IMR-90 (cell line): ENCODE measurements around the gene ADPRM. TPM values are rescaled to one million over a fixed set of nuclear protein-coding genes. Genes with fewer than 3 reads are reported as not detected.
"Not testable (repeated sequence)": the region's sequence is repeated elsewhere in the genome, so short reads cannot be mapped to it uniquely, and the experiment has no call there.

ENCODE experiments used
- ATAC-seq: fragments of 200-7000 bp; cut with Tn5 transposase; 2 replicates; pipeline ENCODE4 v1.9.1; 2020; ENCODE audit warnings: low read depth, mild to moderate bottlenecking, moderate library complexity
- BruUV-seq: library from RNA; stranded (reverse); fragments of 400-500 nt; replicated peaks from 2 replicates; lab custom pipeline; 2021; lab: Mats Ljungman, UMichigan
- CTCF ChIA-PET: fragments of 300-600 bp; formaldehyde crosslinking; extraction: SDS; loops from one replicate; lab custom pipeline; 2021; ENCODE audit warnings: antibody characterized with exemption; lab: Yijun Ruan, JAX
- POLR2A ChIA-PET: fragments of 300-600 bp; sonication (Branson Sonifier 250); formaldehyde crosslinking; loops from one replicate; lab custom pipeline; 2022; ENCODE audit warnings: antibody characterized with exemption; ENCODE audit not compliant: unreplicated experiment; lab: Charles Lee
- DNase-seq: peaks from one replicate; pipeline ENCODE4 v3.0.0; 2013
- H2AFZ ChIP-seq: replicated peaks from 2 replicates; pipeline ENCODE3; 2013; ENCODE audit warnings: low read length, mild to moderate bottlenecking; ENCODE audit not compliant: poor library complexity
- H2AK5ac ChIP-seq: 2 replicates; pipeline ENCODE4 v1.6.1; 2013; ENCODE audit warnings: low read depth, low read length, inconsistent platforms
- H2AK9ac ChIP-seq: replicated peaks from 2 replicates; pipeline ENCODE3; 2013; ENCODE audit warnings: mild to moderate bottlenecking, low read depth, low read length, moderate library complexity; ENCODE audit not compliant: poor library complexity
- H2BK120ac ChIP-seq: 2 replicates; pipeline ENCODE4 v1.6.1; 2013; ENCODE audit warnings: low read depth, low read length, inconsistent platforms
- H2BK15ac ChIP-seq: 3 replicates; pipeline ENCODE4 v1.6.1; 2013; ENCODE audit warnings: low read depth, low read length, inconsistent platforms
- H2BK20ac ChIP-seq: 2 replicates; pipeline ENCODE4 v1.6.1; 2013; ENCODE audit warnings: low read depth, mild to moderate bottlenecking, inconsistent platforms, low read length, moderate library complexity
- H2BK5ac ChIP-seq: 2 replicates; pipeline ENCODE4 v1.6.1; 2013; ENCODE audit warnings: mild to moderate bottlenecking, low read depth, low read length, inconsistent platforms; ENCODE audit not compliant: poor library complexity, severe bottlenecking
- H3K14ac ChIP-seq: replicated peaks from 2 replicates; pipeline ENCODE4 v1.6.1; 2013; ENCODE audit warnings: low read depth, low read length, inconsistent platforms
- H3K18ac ChIP-seq: 2 replicates; pipeline ENCODE4 v1.6.1; 2013; ENCODE audit warnings: low read depth, low read length, control low read depth
- H3K23ac ChIP-seq: 2 replicates; pipeline ENCODE4 v1.6.1; 2013; ENCODE audit warnings: low read depth, low read length, inconsistent platforms
- H3K27ac ChIP-seq: 2 replicates; pipeline ENCODE4 v1.5.1; 2013; ENCODE audit warnings: mild to moderate bottlenecking, control low read depth, low read length; ENCODE audit not compliant: insufficient read depth
- H3K27me3 ChIP-seq: 2 replicates; pipeline ENCODE4 v1.6.1; 2013; ENCODE audit warnings: low read length; ENCODE audit not compliant: control insufficient read depth, insufficient read depth
- H3K36me3 ChIP-seq: 2 replicates; pipeline ENCODE4 v1.6.1; 2013; ENCODE audit warnings: low read length, mixed read lengths; ENCODE audit not compliant: control insufficient read depth, insufficient read depth
- H3K4ac ChIP-seq: 2 replicates; pipeline ENCODE4 v1.6.1; 2013; ENCODE audit warnings: low read depth, low read length, inconsistent platforms
- H3K4me1 ChIP-seq: 2 replicates; pipeline ENCODE4 v1.6.1; 2013; ENCODE audit warnings: low read length, mixed read lengths; ENCODE audit not compliant: control insufficient read depth, insufficient read depth
- H3K4me2 ChIP-seq: 2 replicates; pipeline ENCODE4 v1.6.1; 2013; ENCODE audit warnings: low read depth, mild to moderate bottlenecking, control low read depth, low read length, moderate library complexity
- H3K4me3 ChIP-seq: 2 replicates; pipeline ENCODE4 v1.5.1; 2013; ENCODE audit warnings: low read depth, mild to moderate bottlenecking, control low read depth, low read length, moderate library complexity; ENCODE audit not compliant: insufficient read depth
- H3K56ac ChIP-seq: 2 replicates; pipeline ENCODE4 v1.6.1; 2013; ENCODE audit warnings: low read length, inconsistent platforms; ENCODE audit not compliant: insufficient read depth; ENCODE audit errors: extremely low read depth
- H3K79me1 ChIP-seq, 2 experiments: 2 replicates each; pipeline ENCODE4 v1.6.1; 2013; ENCODE audit warnings: low read length in 2 of 2, inconsistent platforms in 1 of 2, low read depth in 1 of 2
- H3K9ac ChIP-seq: 2 replicates; pipeline ENCODE4 v1.6.1; 2013; ENCODE audit warnings: low read depth, low read length, control low read depth
- H3K9me1 ChIP-seq: 2 replicates; pipeline ENCODE4 v1.6.1; 2013; ENCODE audit warnings: low read length, inconsistent platforms; ENCODE audit not compliant: insufficient read depth
- H3K9me3 ChIP-seq: 2 replicates; pipeline ENCODE4 v1.6.1; 2013; ENCODE audit warnings: low read length; ENCODE audit not compliant: control insufficient read depth, insufficient read depth
- H4K20me1 ChIP-seq: 2 replicates; pipeline ENCODE4 v1.6.1; 2013; ENCODE audit warnings: low read length, inconsistent platforms; ENCODE audit not compliant: insufficient read depth
- H4K5ac ChIP-seq: 2 replicates; pipeline ENCODE4 v1.6.1; 2013; ENCODE audit warnings: mild to moderate bottlenecking, low read depth, low read length, control low read depth
- H4K8ac ChIP-seq, 2 experiments: 2 replicates each; pipeline ENCODE4 v1.6.1; 2013; ENCODE audit warnings: low read depth in 2 of 2, low read length in 2 of 2, control low read depth in 1 of 2, inconsistent platforms in 1 of 2
- H4K91ac ChIP-seq: 2 replicates; pipeline ENCODE4 v1.6.1; 2013; ENCODE audit warnings: low read depth, low read length, inconsistent platforms; ENCODE audit not compliant: insufficient read depth
- MAFK ChIP-seq: IDR thresholded peaks from 2 replicates; pipeline ENCODE4 v1.6.1; 2012; ENCODE audit warnings: low read depth, low read length, improper control_type of control experiment
- RFX5 ChIP-seq: IDR thresholded peaks from 2 replicates; pipeline ENCODE4 v1.8.0; 2012; ENCODE audit warnings: low read depth, mild to moderate bottlenecking, low read length, moderate library complexity
- whole genome bisulfite sequencing, 2 experiments: methylation state at CpG; one replicate each; pipeline versions ENCODE4 v1.1.5 to v1.1.7; 2013; ENCODE audit warnings: missing lambda C conversion rate in 2 of 2; ENCODE audit not compliant: insufficient read length in 1 of 2; ENCODE audit errors: extremely low coverage in 2 of 2; 5-methylcytosine and 5-hydroxymethylcytosine counted together
- dilution Hi-C: fragments of 300-500 bp; cut with HindIII; formaldehyde crosslinking; loops from one replicate; pipeline ENCODE4 v1.14.3; 2018; ENCODE audit warnings: low sequenced_read_pairs; ENCODE audit not compliant: unreplicated experiment
- in situ Hi-C: fragments of 300-500 bp; cut with MboI; formaldehyde crosslinking; loops from 3 replicates; pipeline ENCODE4 v1.14.3; 2019; ENCODE audit warnings: low sequenced_read_pairs, inconsistent platforms, mixed read lengths
- intact Hi-C: fragments of 100-400 bp; cut with micrococcal nuclease; formaldehyde crosslinking; loops from 2 replicates; pipeline ENCODE4 v1.10.0; 2022
- polyA plus RNA-seq, 3 experiments: library from polyadenylated mRNA; depleted of rRNA; stranded (reverse); fragments of >200 nt; gene quantifications; 2 replicates each; pipeline ENCODE4 v1.2.3, GENCODE V29; 2012; ENCODE audit warnings: low replicate concordance in 1 of 3
- total RNA-seq: library from RNA; depleted of rRNA; stranded (reverse); fragments of >200 nt; gene quantifications from 2 replicates; pipeline ENCODE4 v1.2.3, GENCODE V29; 2012

Gene ADPRM
- total and polyA plus RNA-seq, 2 of the 4 experiments (the other 2 are of a cell fraction): 7.4 to 12.2 TPM

GRCh38 chr17:10687499-10687898 lies 9.9 kb upstream of the ADPRM start:
- Histone ChIP-seq H4K91ac (no peak overlapping the region), H3K18ac (no peak overlapping the region), H4K5ac (no peak overlapping the region), H3K9me3 (no peaks in the 10 kb centered on the region), H3K56ac (no peak overlapping the region), H3K27ac (no peak overlapping the region), H3K14ac (no peak overlapping the region), H3K27me3 (no peaks in the 10 kb centered on the region), H3K79me1 (peaks cover 6 to 16% of the 10 kb centered on the region in 2 experiments), H2BK20ac (no peak overlapping the region), H4K8ac (no peak overlapping the region), H3K4me1 (no peaks in the 10 kb centered on the region), H3K9ac (no peak overlapping the region), H2BK15ac (no peak overlapping the region), H3K4me2 (no peak overlapping the region), H3K36me3 (peaks cover 24% of the 10 kb centered on the region), H3K4me3 (no peak overlapping the region), H3K9me1 (no peaks in the 10 kb centered on the region), H2AFZ (no peak overlapping the region), H4K20me1 (no peaks in the 10 kb centered on the region), H3K4ac (no peak overlapping the region), H2AK9ac (no peak overlapping the region), H2AK5ac (no peak overlapping the region), H2BK5ac (no peak overlapping the region), H2BK120ac (no peak overlapping the region), H3K23ac (no peak overlapping the region)
- CTCF ChIA-PET: no interaction called here
- intact Hi-C loops: no loop called here
- dilution Hi-C loops: no loop called here
- no TSS peak for BruUV-seq
- in situ Hi-C loops: no loop called here
- TF ChIP-seq MAFK (peak; percentile 90), RFX5 (no peak)
- POLR2A ChIA-PET: no interaction called here
- no CpG with 5 or more reads among the region's 2 CpGs for WGBS, 2 experiments
- DNase-seq (no peak), ATAC-seq (no peak)

GRCh38 chr17:10695875-10696407 lies 1.5 kb upstream of the ADPRM start:
- POLR2A ChIA-PET: interaction anchor here (0.7 kb wide), 1 partner anchor 1302 kb away, joined by 3 read pairs; the partner anchor contains the start of gene ZNF18
- H3K14ac ChIP-seq, H2AFZ ChIP-seq, CTCF ChIA-PET, H3K4ac ChIP-seq, H2AK9ac ChIP-seq, dilution Hi-C loops, H3K9me1 ChIP-seq, BruUV-seq, H2BK15ac ChIP-seq, ATAC-seq, H3K18ac ChIP-seq, H3K9ac ChIP-seq, H2BK5ac ChIP-seq, H3K9me3 ChIP-seq, in situ Hi-C loops, H3K23ac ChIP-seq, H3K4me3 ChIP-seq, H2BK120ac ChIP-seq, H3K4me1 ChIP-seq, DNase-seq, H4K91ac ChIP-seq, H4K5ac ChIP-seq, H3K27me3 ChIP-seq, H4K20me1 ChIP-seq, H3K56ac ChIP-seq, H2AK5ac ChIP-seq, H3K27ac ChIP-seq, H2BK20ac ChIP-seq, H4K8ac ChIP-seq: not testable (repeated sequence)
- intact Hi-C loops: loop anchor here (2.0 to 5.0 kb wide), 2 partner anchors 13 to 49 kb away; no protein-coding TSS in a partner anchor
- Histone ChIP-seq H3K4me2 (peak overlapping the region; percentile 83; the same call in 1 of the 2 replicates), H3K79me1 (peaks cover 34 to 53% of the 10 kb centered on the region in 2 experiments), H3K36me3 (peaks cover 16% of the 10 kb centered on the region)
- WGBS, 2 experiments: no CpG with 5 or more reads among the region's 17 CpGs
